GM21447 (cell line): ENCODE measurements around the gene RNASE8.

Source experiments
- ATAC-seq: cut with Tn5 transposase; IDR thresholded peaks from one replicate; pipeline ENCODE4 v1.9.1; 2021; ENCODE audit not compliant: unreplicated experiment

The RNASE8 gene

DNA sequence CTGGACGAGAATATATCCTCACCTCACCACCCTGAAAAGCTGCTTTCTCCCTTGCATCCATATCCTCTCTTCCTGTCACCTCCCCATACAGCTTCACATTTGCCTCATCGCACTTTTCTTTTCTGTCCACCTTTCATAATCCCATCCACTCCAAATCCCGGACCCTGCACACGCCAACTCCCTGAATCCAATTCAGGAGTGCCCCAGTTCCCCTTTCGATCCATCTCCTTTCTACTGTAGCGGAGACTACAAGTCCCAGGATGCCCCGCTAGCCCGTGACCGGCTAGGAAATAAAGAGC lies 45.7 kb downstream of the RNASE8 start:
- peak; percentile 1 for ATAC-seq

DNA sequence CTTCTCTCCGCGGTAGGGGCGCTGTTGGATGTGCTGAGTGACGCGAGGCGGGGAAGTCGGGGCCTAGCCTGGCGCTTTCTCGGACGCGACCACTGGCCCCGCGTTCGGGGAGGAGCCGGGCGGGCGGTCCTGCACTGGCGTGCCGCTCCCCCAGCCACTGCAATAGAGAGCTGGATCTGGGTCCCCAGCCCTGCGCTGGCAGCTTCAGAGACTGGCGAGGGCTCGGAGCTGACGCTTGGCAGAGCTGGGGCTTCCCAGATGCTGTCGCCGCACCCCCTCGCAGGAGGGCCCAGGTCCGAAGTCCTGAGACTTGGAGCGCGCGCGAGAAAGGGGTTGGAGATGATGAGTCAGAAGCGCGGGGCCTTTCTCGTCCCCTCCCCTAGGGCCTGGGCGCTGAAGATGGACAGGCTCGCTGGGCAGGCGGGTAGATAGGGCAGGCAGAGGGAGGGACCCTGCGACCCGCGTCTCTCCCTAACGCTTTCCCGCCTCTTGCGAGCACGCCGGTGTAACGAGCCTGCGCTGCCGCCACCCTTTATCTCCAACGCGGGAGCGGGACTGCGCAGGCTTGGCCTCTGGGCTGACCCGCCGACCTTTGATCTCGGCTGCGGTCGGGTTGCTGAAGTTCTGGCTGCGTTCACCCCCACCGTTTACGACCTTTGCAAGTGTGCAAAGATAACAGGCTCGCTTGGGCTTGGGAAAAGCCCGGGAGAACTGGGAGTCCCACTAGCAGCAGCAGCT lies 46.3 kb downstream of the RNASE8 start:
- ATAC-seq = peak; percentile 90

DNA sequence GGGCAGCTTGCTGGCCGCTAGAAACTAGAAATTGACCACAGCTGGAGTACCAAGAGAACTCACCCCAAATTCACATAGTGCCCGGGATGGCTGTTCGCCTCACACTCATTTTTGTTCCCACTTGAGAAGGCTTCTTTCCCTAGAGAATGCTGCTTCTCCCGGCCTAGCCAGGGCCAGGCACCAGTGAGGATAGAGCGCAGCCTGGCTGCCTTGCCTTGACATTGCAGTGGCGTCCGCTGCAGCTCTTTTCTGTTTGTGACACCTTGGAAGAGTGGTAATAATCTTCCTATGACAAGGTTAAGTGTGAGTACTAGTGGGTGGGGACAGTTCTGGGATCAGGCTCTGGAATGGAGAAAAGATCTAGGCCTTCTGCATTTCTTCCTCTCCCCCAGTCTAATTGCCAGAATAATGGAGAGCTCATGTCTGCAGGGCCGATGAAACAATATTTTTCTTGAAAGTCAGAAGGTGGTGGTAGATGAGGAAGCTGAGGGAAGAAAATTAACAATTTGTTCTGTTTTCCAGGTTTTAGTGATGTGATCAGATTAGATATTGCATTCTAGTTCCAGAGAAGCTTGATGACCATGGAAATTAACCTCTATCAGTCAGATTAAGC lies 46.9 kb downstream of the RNASE8 start:
- ATAC-seq = peak; percentile 34

GRCh38 chr14:21105095-21105494 lies 47.5 kb downstream of the RNASE8 start:
- ATAC-seq = no peak

DNA sequence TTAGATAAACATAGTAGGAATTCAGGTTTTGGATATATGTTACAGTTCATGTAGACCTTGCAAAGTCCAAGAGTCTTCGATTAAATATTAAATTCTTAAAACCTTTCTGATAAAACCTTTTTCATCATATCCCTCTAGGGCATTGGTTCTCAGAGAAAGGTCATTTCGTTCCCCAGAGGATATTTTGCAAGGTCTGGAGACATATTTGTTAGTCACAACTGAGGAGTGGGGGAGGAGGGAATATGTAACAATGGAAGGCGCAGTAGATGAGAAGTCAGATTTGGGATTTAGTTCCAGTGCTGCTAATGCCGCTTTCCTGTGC lies 48.5 kb downstream of the RNASE8 start:
- no peak for ATAC-seq

DNA sequence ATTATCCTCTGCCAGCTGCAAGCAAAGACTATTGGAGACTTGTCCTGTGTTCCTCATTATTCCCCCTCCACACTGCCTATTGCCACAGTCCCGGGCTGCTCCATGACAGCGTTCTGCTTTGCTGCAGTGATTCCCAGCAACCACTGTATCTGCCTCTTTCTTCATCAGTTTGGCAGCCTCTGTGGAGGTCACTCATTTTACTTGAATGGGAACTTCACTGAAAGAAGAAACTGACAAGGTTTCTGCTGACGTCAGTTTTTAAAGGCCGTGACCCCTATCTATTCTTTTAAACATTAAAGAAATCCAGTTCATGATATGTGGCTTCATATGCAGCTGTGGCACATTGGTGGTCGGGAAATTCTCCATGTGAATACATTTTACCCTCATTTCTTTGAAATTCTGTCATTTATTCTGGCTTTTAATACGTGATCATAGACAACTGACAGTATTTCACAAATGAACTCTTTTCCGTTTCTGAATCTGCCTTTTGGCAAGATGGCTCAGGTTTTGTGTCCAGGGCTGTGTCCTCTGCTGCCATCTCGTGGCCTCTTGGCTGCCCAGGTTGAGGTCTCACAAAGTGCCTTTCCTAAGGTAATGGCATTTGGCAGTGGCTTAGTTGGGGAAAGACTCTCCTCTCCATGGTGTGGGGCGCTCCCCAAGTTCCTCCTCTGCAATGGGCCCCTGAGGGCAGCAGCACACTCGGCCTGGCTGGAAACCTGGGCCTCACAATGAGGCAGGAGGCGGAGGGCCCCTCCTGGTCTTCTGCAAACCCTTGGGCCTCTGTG lies 49.1 kb downstream of the RNASE8 start:
- no peak for ATAC-seq

- ATAC-seq = no peak
These were observed 49.7 kb downstream of the RNASE8 start for GRCh38 chr14:21107283-21107800.
